CD4-positive, alpha-beta T cell (primary cell): ENCODE data around the gene SEMA6C. TPM values are rescaled to one million over a fixed set of nuclear protein-coding genes. Genes with fewer than 3 reads are reported as not detected.

Experiments
- ATAC-seq: fragments of 200-7000 bp; cut with Tn5 transposase; one replicate; pipeline ENCODE4 v1.10.0; 2022; ENCODE audit warnings: mild to moderate bottlenecking; ENCODE audit not compliant: poor library complexity
- CTCF ChIA-PET: fragments of 350-600 bp; sonication (Branson Sonifier 250); formaldehyde crosslinking; loops from one replicate; lab custom pipeline; 2021; ENCODE audit warnings: antibody characterized with exemption, inconsistent platforms; lab: Charles Lee
- POLR2A ChIA-PET: fragments of 350-600 bp; sonication (Branson Sonifier 250); formaldehyde crosslinking; loops from one replicate; lab custom pipeline; 2021; ENCODE audit warnings: antibody characterized with exemption, inconsistent platforms; lab: Charles Lee
- DNase-seq, 14 experiments: peaks; one replicate each; pipeline ENCODE4 v3.0.0-alpha.2; 2013 to 2020; ENCODE audit warnings: mixed read lengths in 2 of 14
- H3K27ac ChIP-seq, 2 donors: one replicate each; pipeline versions ENCODE4 v1.5.1 to v1.7.0; 2013; ENCODE audit warnings: low read length in 2 of 2, low read depth in 1 of 2, mild to moderate bottlenecking in 1 of 2
- H3K27me3 ChIP-seq, 2 experiments: 1 replicate in 1 of 2; 2 replicates in 1 of 2; pipeline versions ENCODE4 v1.6.1 to v1.7.0; 2013; ENCODE audit warnings: low read length in 2 of 2, control low read depth in 1 of 2, mild to moderate bottlenecking in 1 of 2, moderate library complexity in 1 of 2; ENCODE audit not compliant: insufficient read depth in 2 of 2, control insufficient read depth in 1 of 2
- H3K36me3 ChIP-seq: one replicate; pipeline ENCODE4 v1.6.1; 2013; ENCODE audit warnings: low read length, control low read depth; ENCODE audit not compliant: insufficient read depth
- H3K4me1 ChIP-seq: one replicate; pipeline ENCODE4 v1.6.1; 2013; ENCODE audit warnings: low read length, control low read depth; ENCODE audit not compliant: insufficient read depth
- H3K4me3 ChIP-seq: one replicate; pipeline ENCODE4 v1.5.1; 2013; ENCODE audit warnings: mild to moderate bottlenecking, low read length, moderate library complexity
- H3K9me3 ChIP-seq, 2 experiments: 1 replicate in 1 of 2; 2 replicates in 1 of 2; pipeline versions ENCODE4 v1.6.1 to v1.7.0; 2013; ENCODE audit warnings: low read length in 2 of 2, mild to moderate bottlenecking in 2 of 2, control low read depth in 1 of 2, moderate library complexity in 1 of 2; ENCODE audit not compliant: control insufficient read depth in 1 of 2, insufficient read depth in 1 of 2
- H3K27ac Mint-ChIP-seq: one replicate; pipeline ENCODE4 v1.8.0; 2020; ENCODE audit warnings: mixed read lengths
- H3K27me3 Mint-ChIP-seq: one replicate; pipeline ENCODE4 v1.8.0; 2021; ENCODE audit warnings: mixed read lengths
- H3K36me3 Mint-ChIP-seq: one replicate; pipeline ENCODE4 v1.8.0; 2021; ENCODE audit warnings: low read depth, mixed read lengths
- H3K4me1 Mint-ChIP-seq: one replicate; pipeline ENCODE4 v1.8.0; 2021; ENCODE audit warnings: low read depth, mixed read lengths
- H3K4me3 Mint-ChIP-seq: one replicate; pipeline ENCODE4 v1.8.0; 2020; ENCODE audit warnings: mild to moderate bottlenecking, mixed read lengths
- H3K9me3 Mint-ChIP-seq: one replicate; pipeline ENCODE4 v1.8.0; 2020; ENCODE audit warnings: mixed read lengths
- CTCF ChIP-seq: fragments of 200-600 bp; IDR thresholded peaks from one replicate; pipeline ENCODE4 v1.8.0; 2022; ENCODE audit warnings: antibody characterized with exemption, mild to moderate bottlenecking
- intact Hi-C, 2 experiments: fragments of 100-400 bp; cut with DNase I in 1 of 2; cut with micrococcal nuclease in 1 of 2; formaldehyde crosslinking; loops; one replicate each; pipeline versions ENCODE4 v1.15.1 to v1.9.0; 2023 to 2025; cut with DNase I, micrococcal nuclease
- total RNA-seq, 174 experiments: library from RNA in 2 of 174; stranded (reverse) in 2 of 174; gene quantifications; one replicate each; pipeline ENCODE4 v1.2.3 and lab custom pipeline; 2021 to 2026

The SEMA6C gene
- total RNA-seq, 2 experiments from 2014 or later: 3.8 to 5.5 TPM

- H3K4me1 Mint-ChIP-seq: no peaks in the 10 kb centered on the region
- peak within 1 kb of the TSS; percentile 12 for H3K27ac Mint-ChIP-seq
- POLR2A ChIA-PET: interaction anchor here (0.9 to 1.2 kb wide), 2 partner anchors 10 to 18 kb away, joined by 3 to 4 read pairs; partner anchors contain the start of genes LYSMD1 and SCNM1
- intact Hi-C loops: no loop called here
- H3K4me1 ChIP-seq: no peaks in the 10 kb centered on the region
- H3K36me3 Mint-ChIP-seq: peaks cover 85% of the 10 kb centered on the region
- H3K27ac ChIP-seq: no peak within 1 kb of the TSS
- ATAC-seq: peak; percentile 78
- no peaks in the 10 kb centered on the region for H3K9me3 ChIP-seq
- H3K4me3 ChIP-seq: no peak within 1 kb of the TSS
- no peak within 1 kb of the TSS for H3K4me3 Mint-ChIP-seq
- no peaks in the 10 kb centered on the region for H3K27me3 ChIP-seq
- H3K9me3 Mint-ChIP-seq: no peaks in the 10 kb centered on the region
- peak; percentile 57 for TF ChIP-seq CTCF
- DNase-seq: peak in 1 of 14 experiments; percentile 38
- H3K27me3 Mint-ChIP-seq: no peaks in the 10 kb centered on the region
- CTCF ChIA-PET: no interaction called here
- H3K36me3 ChIP-seq: peaks cover 66% of the 10 kb centered on the region
These were observed 29.4 kb upstream of the SEMA6C start, which contains the start of gene TMOD4 for GRCh38 chr1:151175863-151176262. TSS of gene TMOD4 (minus strand) at chr1:151175981. CDS start at chr1:151174875, 1,106 bp downstream.

- Histone ChIP-seq H3K9me3 (no peaks in the 10 kb centered on the region), H3K36me3 (peaks cover 69% of the 10 kb centered on the region), H3K4me1 (no peaks in the 10 kb centered on the region), H3K4me3 (no peak overlapping the region), H3K27ac (no peak overlapping the region), H3K27me3 (no peaks in the 10 kb centered on the region)
- intact Hi-C loops: no loop called here
- Mint-ChIP-seq H3K9me3 (no peaks in the 10 kb centered on the region), H3K27me3 (no peaks in the 10 kb centered on the region), H3K4me3 (no peak overlapping the region), H3K4me1 (no peaks in the 10 kb centered on the region), H3K36me3 (peaks cover 85% of the 10 kb centered on the region), H3K27ac (peak overlapping the region; percentile 12)
- ChIA-PET POLR2A (interaction anchor here (0.9 to 1.2 kb wide), 3 partner anchors 9 to 18 kb away, joined by 3 to 4 read pairs (median 3); partner anchors contain the start of genes LYSMD1, SCNM1 and VPS72), CTCF (no interaction called here)
- DNase-seq (no peak), ATAC-seq (no peak)
- no peak for TF ChIP-seq CTCF
These were observed 28.8 kb upstream of the SEMA6C start for GRCh38 chr1:151175041-151175741.

- intact Hi-C loops: no loop called here
- Histone ChIP-seq H3K27ac (no peak overlapping the region), H3K4me1 (peaks cover 11% of the 10 kb centered on the region), H3K9me3 (no peaks in the 10 kb centered on the region), H3K36me3 (peaks cover 62% of the 10 kb centered on the region), H3K4me3 (no peak overlapping the region), H3K27me3 (no peaks in the 10 kb centered on the region)
- POLR2A ChIA-PET: interaction anchor here (1.6 kb wide), 1 partner anchor 15 kb away, joined by 7 read pairs; the partner anchor contains the start of gene TNFAIP8L2
- ATAC-seq (no peak), DNase-seq (no peak)
- CTCF ChIA-PET: no interaction called here
- Mint-ChIP-seq H3K4me3 (no peak overlapping the region), H3K4me1 (peaks cover 12% of the 10 kb centered on the region), H3K36me3 (peaks cover 87% of the 10 kb centered on the region), H3K27ac (no peak overlapping the region), H3K9me3 (no peaks in the 10 kb centered on the region), H3K27me3 (no peaks in the 10 kb centered on the region)
- TF ChIP-seq CTCF: no peak
These were observed 24.8 kb upstream of the SEMA6C start for GRCh38 chr1:151171190-151171589.
